Measurements from ENCODE around the gene CRACR2B. TPM values are rescaled to one million over a fixed set of nuclear protein-coding genes. Genes with fewer than 3 reads are reported as not detected.

Gene CRACR2B
- total RNA-seq, 1 donor from 2014 or later = 19.3 TPM

GRCh38 chr11:842370-843002 lies 14.8 kb downstream of the CRACR2B start, which contains the start of the genes POLR2L and TSPAN4:
Gene POLR2L (minus strand): TSS chr11:842529. CDS start chr11:842508, 21 bp downstream.
Gene TSPAN4 (plus strand): TSS chr11:842852. CDS start chr11:850305, 7,453 bp downstream.
- H3K27me3 Mint-ChIP-seq = no peaks in the 10 kb centered on the region
- H3K36me3 Mint-ChIP-seq = no peaks in the 10 kb centered on the region
- no peaks in the 10 kb centered on the region for H3K9me3 Mint-ChIP-seq
- peaks cover 21% of the 10 kb centered on the region for H3K4me1 Mint-ChIP-seq (ENCODE audit: unreplicated experiment)
- TF ChIP-seq, protein P1, sequence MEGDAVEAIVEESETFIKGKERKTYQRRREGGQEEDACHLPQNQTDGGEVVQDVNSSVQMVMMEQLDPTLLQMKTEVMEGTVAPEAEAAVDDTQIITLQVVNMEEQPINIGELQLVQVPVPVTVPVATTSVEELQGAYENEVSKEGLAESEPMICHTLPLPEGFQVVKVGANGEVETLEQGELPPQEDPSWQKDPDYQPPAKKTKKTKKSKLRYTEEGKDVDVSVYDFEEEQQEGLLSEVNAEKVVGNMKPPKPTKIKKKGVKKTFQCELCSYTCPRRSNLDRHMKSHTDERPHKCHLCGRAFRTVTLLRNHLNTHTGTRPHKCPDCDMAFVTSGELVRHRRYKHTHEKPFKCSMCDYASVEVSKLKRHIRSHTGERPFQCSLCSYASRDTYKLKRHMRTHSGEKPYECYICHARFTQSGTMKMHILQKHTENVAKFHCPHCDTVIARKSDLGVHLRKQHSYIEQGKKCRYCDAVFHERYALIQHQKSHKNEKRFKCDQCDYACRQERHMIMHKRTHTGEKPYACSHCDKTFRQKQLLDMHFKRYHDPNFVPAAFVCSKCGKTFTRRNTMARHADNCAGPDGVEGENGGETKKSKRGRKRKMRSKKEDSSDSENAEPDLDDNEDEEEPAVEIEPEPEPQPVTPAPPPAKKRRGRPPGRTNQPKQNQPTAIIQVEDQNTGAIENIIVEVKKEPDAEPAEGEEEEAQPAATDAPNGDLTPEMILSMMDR (conservative IDR thresholded peaks at IDR 0.05) = no peak
- H3K4me3 Mint-ChIP-seq = peak within 1 kb of the TSS; percentile 88
- H3K27ac Mint-ChIP-seq = peak within 1 kb of the TSS; percentile 76
- peak; percentile 91 for DNase-seq (ENCODE audit: extremely low spot score, unreplicated experiment)

DNA sequence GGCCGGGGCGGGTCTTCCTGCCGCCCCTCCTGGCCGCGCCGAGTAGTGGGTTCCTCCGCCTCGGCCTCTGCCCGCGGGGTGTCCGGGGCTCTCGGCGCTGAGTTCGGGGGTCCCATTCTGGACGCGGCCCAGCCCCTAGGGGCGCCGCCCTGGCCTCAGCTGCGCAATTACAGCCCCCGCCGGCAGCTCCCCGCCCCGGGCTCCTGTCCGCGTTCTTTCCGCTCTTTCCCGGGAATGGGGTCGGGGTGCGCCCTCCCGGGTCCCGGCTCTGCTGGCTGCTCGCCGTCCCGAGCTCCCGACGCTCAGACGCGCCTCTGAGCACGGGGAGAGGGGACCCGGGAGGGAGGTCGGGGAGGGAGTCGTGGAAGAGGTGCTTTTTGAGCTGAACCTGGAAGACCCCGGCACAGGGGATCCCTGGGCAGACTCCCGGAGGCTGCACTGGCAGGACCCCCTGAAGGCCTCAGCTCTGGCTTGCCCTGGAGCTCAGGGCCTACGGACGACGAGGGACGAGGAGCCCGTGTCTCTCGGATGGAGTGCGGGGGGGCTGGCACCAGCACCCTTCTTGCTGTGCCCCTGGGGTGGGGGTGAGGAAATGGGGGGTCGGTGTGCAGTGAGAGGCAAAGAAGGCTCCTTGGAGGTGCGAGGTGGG lies 15.5 kb downstream of the CRACR2B start:
- DNase-seq (ENCODE audit: extremely low spot score, unreplicated experiment) = no peak
- Mint-ChIP-seq H3K27ac (peak overlapping the region; percentile 53), H3K4me1 (ENCODE audit: unreplicated experiment) (peaks cover 21% of the 10 kb centered on the region), H3K4me3 (peak overlapping the region; percentile 82), H3K27me3 (no peaks in the 10 kb centered on the region), H3K9me3 (no peaks in the 10 kb centered on the region), H3K36me3 (no peaks in the 10 kb centered on the region)
- TF ChIP-seq, protein P1 (conservative IDR thresholded peaks at IDR 0.05) = peak; percentile 59

DNA sequence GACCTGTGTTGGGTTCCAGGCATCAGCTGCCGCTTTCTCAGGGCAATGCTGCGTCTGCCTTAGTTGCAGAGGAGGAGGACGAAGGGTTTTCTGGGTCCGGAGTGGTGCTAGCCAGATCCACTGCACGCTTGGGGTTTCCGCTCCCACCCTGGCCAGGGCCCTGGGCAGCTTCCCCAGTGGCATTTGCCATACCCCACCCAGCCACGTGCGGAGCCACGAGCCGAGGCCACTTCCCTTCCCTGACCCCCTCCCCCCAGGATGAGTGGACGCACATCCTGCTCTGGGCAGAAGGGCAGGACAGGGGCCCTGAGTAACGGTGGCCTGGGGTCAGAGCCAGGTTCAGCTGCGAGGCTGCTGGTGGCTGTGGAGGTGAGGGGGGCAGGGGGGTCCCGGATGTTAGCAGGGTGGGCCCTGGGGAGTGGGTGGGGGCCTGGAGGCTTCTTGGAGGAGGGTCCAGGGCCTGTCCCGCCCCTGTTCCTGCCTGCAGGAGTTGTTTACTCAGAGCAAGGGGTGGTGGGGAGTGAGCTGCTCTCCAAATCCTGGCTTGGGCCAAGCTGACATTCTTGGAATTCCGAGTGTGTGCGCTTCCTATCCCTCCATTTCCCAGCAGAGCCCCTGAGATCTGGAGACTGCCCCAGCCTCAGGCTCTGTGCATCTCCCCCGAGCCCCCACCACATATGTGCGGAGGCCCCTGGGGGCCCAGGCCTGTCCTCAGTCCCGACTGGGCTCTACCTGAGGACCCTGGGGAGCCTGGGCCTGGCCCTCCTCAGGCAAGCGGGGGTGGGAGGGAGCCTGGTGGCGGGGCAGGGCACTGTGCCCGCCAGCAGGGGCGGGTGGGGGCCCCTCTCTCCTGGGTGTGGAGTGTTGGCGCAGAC lies 16.3 kb downstream of the CRACR2B start:
- Mint-ChIP-seq H3K9me3 (no peaks in the 10 kb centered on the region), H3K36me3 (no peaks in the 10 kb centered on the region), H3K4me1 (ENCODE audit: unreplicated experiment) (peaks cover 21% of the 10 kb centered on the region)

GRCh38 chr11:844693-845644 lies 17.2 kb downstream of the CRACR2B start:
- peaks cover 21% of the 10 kb centered on the region for H3K4me1 Mint-ChIP-seq (ENCODE audit: unreplicated experiment)
- no peaks in the 10 kb centered on the region for H3K36me3 Mint-ChIP-seq
- H3K27ac Mint-ChIP-seq = peak overlapping the region; percentile 70
- DNase-seq (ENCODE audit: extremely low spot score, unreplicated experiment) = no peak
- H3K27me3 Mint-ChIP-seq = no peaks in the 10 kb centered on the region
- no peaks in the 10 kb centered on the region for H3K9me3 Mint-ChIP-seq
- TF ChIP-seq, protein P1 (conservative IDR thresholded peaks at IDR 0.05) = no peak
- H3K4me3 Mint-ChIP-seq = peak overlapping the region; percentile 79

More for the DNA sequence above, 16.3 kb downstream of the CRACR2B start:
- Mint-ChIP-seq H3K4me3 (peak overlapping the region; percentile 82), H3K27ac (peak overlapping the region; percentile 53), H3K27me3 (no peaks in the 10 kb centered on the region)
- TF ChIP-seq, protein P1 (conservative IDR thresholded peaks at IDR 0.05) = no peak
- DNase-seq (ENCODE audit: extremely low spot score, unreplicated experiment) = no peak

All from type B pancreatic cell (in vitro differentiated cells).